CD1c-positive myeloid dendritic cell (primary cell): ENCODE measurements around the gene RABIF.
"Not testable (repeated sequence)": the region's sequence is repeated elsewhere in the genome, so short reads cannot be mapped to it uniquely, and the experiment has no call there.

ENCODE experiments used
- DNase-seq: peaks from one replicate; pipeline ENCODE4 v3.0.0-alpha.2; 2016; ENCODE audit errors: extremely low spot score

The RABIF gene

DNA sequence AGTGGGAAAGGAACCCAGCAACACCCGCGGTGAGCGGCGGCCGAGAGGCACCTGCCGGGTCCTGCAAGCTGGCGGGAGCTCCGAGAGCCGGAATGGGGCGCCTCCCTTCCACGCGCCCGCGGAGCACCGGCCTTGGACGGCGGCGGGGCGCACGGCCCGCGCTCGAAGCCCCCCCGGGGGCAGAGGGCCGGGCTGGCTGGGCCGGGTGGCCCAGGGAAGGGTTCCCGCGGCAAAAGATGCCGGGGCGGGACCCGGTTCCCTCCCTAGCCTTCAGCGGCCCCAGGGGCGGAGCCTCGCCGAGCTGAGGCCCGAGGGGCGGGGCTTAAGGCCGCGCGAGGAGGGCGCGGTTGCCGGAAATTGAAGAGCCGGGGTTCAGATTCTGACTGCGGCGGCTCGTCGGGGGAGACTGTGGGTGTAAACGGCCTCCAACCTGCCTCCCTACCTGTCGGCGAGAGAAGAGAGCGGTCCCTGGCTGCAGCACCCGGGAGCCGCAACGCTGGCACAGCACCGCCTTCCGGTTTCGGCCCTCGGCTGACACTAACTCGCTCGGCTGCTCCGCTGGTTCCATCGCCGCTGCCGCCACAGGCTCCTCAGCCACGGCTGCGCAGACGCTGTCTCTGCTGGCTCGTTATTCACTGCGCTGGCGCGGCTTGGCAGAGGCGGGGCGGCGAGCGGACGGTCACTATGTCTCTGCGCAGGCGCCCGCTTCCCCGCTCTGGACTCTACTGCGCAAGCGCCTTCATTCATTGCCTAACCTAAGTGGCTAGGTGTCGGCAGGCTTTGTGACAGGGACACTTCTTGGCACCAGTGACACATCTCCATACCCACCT is at the start of gene RABIF:
Gene RABIF (minus strand): TSS at position 619 of the 830 bp plus-strand sequence. CDS start 51 bp downstream, at position 568.
- DNase-seq: peak; percentile 99

DNA sequence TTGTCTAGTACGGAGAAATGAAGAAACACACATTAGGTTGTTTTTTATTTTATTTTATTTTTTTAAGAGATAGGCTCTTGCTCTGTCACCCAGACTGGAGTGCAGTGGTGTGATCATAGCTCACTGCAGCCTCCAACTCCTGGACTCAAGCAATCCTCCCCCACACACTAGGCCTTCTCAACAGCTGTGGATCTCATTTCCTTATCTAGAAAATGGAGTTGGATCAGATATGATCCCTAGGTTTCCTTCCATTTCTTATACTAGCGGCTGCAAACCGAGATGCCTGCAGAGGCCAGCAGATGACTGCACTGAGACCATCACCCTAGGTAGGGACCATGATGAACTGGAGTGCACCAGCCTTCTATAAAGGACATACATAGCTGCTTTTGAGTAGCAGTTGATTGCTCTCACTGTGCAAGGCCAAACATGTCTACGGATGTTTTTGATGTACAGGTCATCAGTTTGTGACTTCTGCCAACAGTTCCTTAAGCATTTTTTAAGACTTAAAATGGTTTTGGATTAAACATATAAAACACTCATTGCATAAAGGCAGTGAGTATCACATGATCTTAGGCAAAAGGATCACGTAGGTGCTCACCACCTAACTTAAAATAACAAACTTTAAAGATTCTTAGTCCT is 49.5 kb upstream of the RABIF start:
- no peak for DNase-seq

DNA sequence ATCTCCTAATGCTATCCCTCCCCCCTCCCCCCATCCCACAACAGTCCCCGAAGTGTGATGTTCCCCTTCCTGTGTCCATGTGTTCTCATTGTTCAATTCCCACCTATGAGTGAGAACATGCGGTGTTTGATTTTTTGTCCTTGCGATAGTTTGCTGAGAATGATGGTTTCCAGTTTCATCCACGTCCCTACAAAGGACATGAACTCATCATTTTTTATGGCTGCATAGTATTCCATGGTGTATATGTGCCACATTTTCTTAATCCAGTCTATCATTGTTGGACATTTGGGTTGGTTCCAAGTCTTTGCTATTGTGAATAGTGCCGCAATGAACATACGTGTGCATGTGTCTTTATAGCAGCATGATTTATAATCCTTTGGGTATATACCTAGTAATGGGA is 47.5 kb upstream of the RABIF start:
- not testable (repeated sequence) for DNase-seq

DNA sequence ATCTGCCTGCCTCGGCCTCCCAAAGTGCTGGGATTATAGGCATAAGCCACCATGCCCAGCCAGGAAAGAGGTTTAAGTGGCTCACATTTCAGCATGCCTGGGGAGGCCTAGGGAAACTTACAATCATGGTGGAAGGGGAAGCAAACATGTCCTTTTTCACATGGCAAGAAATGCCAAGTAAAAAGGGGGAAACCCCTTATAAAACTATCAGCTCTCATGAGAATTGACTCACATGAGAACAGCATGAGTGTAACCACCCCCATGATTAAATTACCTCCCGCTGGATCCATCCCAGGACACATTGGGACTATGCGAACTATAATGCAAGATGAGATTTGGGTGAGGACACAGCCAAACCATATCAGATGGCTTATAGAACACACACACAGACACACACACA is 46.9 kb upstream of the RABIF start:
- DNase-seq: no peak

DNA sequence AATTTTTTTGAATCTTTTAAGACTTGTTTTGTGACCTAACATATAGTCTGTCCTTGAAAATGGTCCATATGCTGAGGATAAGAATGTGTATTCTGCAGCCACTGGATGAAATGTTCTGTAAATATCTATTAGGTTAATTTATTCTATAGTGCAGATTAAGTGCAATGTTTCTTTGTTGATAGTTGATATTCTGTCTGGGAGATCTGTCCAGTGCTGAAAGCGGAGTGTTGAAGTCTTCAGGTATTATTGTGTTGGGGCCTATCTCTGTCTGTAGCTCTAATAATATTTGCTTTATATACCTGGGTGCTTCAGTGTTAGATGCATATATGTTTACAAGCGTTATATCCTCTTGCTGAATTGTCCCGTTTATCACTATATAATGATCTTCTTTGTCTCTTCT is 45.8 kb upstream of the RABIF start:
- DNase-seq: no peak

DNA sequence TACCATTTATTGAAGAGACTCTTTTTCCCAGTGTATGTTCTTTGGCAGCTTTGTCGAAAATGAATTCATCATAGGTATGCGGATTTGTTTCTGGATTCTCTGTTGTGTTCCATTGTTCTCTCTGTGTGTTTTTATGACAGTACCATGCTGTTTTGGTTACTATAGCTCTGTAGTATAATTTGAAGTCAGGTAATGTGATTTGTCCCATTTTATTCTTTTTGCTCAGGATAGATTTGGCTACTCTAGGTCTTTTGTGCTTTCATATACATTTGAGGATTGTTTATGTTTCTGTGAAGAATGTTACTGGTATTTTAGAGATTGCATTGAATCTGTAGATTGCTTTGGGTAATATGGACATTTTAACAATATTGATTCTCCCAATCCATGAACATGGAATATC is 43.5 kb upstream of the RABIF start:
- no peak for DNase-seq

DNA sequence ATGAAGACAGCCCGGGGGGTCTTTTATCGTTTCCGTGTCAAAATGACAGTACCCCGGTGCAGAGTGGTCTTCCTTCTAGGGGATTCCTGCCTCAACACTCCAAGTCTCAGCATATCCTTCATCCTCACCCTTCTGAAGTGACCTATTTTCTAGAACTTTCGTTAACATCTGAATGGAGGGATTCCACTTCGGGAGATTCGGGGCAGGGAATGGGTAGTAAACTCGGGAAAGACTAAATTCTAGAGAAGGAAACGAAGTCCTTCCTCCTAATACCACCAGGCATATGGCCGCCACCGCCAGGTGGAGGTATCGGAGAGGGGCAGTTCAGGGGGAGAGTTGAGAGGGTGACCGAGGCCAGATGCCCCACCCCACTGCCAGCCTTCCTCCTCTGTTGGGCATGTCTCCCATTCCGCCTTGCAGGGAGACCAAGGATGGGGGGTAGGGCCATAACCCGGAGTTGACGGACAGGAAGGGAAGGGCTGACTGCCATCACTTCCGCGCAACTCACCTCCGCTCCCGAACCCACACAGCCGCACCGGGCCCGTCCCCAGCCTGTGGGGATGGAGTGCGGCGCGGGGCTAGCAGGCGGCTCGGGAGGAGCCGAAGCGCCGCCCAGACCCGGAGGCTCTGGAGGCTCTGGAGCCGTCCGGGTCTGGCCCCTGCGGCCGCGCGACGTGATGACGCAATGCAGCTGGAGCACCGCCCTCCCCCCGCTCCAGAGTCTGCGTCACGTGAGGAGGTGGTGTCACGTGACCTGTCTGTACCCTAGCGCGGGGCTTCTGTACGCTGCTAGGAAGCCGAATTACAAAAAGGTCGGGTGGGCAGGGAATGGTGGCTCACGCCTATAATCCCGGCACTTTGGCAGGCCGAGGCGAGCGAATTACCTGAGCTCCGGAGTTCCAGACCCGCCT is 37.9 kb upstream of the RABIF start, which contains the start of gene KLHL12:
Gene KLHL12 (minus strand): TSS at position 654 of the 911 bp plus-strand sequence. CDS start 2,072 bp downstream, outside the sequence.
- peak; percentile 98 for DNase-seq

DNA sequence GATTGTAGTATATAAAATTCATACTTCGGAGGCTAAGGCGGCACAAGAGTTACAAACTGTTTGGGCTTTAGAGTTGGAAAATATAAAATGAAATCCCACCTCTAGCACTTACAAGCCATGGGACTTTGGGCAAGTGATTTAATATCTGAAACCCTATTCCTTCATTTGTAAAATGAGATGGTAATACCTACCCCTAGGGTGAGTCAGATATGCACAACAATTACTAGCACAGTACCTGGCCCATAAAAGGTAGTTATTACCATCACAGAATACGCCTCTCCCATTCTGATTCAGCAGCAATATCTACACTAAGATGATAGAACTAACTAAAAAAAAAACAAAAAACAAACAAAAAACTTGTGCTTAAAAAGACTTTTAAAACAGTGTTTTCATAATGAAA is 34.6 kb upstream of the RABIF start:
- no peak for DNase-seq

DNA sequence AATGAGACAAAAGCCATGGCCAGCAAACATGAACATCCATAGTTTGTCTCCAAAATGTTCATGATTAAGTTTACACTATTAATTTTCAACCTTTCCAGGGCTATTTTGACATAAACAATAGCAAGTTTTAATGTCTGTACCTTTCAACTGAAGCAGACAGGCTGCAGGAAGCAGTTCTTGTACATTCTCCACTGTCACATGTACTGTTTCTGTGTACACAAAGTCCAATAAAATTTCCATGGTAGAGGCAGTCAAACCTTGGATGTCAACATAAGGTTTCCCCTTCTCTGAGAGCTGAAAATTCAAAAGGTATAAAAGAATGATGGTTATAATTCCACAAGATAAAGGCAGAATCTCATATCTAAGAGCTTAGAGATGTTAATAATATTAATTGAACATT is 30.7 kb upstream of the RABIF start:
- no peak for DNase-seq

DNA sequence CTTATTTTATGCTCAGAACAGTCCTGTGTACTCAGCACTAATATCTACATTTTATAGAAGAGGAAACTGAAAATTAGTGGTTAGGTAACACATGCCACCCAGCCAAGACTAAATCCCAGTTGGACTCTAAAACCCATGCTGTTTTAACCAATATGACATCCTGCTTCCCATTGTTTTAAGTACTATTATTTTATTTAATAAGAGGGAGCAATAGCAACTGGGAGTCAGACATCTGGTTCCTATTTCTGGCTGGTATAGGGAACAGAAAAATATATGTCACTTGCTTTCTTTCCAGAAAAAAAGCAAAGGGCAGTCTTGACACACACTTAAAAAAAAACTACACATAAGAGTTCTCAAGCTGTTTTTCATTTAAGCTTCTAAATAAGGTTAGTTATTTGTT is 26.2 kb upstream of the RABIF start:
- no peak for DNase-seq

DNA sequence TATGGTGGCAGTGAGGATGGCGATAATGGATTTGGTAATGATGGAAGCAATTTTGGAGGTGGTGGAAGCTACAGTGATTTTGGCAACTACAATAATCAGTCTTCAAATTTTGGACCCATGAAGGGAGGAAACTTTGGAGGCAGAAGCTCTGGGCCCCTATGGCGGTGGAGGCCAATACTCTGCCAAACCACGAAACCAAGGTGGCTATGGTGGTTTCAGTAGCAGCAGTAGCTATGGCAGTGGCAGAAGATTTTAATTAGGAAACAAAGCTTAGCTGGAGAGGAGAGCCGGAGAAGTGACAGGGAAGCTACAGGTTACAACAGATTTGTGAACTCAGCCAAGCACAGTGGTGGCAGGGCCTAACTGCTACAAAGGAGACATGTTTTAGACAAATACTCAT is 23.5 kb upstream of the RABIF start:
- not testable (repeated sequence) for DNase-seq

DNA sequence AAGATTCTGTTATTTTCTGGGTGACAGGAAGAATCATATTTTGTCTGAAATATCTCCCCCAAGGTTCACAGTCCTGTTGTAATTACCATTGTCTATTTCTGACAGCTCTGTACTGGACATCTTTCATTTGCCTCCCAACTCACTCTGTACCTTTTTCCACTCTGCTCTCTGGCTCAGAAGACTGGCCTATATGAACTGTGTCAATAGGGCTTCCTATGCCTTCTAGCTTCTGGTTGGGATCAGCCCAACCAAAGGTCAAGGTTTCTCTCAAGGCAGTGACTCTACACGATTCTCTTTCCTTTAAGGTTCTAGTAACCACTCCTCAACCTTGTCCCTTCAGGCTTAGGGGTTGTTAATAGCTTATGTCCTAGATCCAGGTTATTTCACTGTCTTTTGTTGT is 20.5 kb upstream of the RABIF start:
- DNase-seq: no peak

DNA sequence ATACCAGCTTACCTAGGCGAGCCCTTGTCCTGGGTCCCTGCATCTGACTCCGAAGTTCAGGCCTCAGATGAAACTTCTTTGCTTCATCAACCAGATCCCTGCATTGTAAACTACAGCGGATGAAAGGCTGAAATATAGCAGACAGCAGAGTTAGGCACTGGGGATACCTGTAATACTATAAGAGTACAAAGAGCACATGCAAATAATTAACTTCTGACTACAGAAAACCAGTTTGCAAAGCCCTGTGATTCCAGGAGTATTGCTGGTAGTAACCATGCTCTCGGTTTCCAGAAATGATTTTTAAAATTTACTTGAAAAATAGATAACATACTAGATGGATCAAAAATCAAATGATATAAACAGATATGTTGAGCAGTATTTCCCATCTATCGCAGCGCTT is 20.0 kb upstream of the RABIF start:
- DNase-seq: no peak

DNA sequence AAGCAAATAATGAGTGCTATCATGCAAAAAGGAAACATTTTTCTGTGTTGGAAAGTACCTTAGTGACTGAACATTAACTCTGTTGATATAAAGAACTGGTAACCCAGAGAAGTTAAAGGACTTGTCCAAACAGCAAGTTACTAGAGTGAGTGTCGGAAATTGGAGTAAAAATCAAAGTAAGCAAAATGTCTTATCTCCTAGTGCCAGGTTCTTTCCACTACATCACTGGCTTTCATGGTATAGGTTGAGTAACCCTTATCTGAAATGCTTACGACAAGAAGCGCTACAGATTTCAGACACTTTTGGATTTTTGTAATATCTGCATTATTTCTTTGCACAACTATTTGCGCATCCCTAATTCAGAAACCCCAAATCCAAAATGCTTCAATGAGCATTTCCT is 16.4 kb upstream of the RABIF start:
- DNase-seq: no peak

DNA sequence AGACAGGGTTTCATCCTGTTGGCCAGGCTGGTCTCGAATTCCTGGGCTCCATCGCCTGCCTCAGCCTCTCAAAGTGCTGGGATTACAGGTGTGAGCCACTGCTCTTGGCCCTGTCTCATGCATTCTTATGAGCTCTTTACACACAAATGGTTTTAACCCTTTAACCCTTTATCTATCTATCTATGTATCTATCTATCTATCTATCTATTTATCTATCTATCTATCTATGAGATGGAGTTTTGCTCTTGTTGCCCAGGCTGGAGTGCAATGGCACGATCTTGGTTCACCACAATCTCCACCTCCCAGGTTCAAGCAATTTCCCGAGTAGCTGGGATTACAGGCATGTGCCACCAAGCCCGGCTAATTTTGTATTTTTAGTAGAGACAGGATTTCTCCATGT is 14.9 kb upstream of the RABIF start:
- not testable (repeated sequence) for DNase-seq

DNA sequence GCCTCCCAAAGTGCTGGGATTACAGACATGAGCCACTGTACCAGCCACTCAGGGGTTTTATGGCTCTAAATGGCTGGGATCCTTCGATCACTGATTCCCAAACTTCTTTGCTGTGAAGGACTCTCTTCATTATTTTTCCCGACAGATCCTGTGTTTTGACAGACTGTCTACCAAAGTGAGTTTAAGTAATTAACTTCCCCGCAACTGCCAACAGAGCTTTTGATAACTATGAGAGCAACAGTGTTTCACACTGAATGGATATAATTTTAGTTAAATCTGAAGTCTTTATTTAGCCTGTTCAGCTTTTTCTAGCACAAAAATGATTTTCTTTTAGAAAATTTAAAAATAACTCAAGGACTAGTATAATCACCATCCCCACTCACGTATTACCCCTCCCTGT is 12.6 kb upstream of the RABIF start:
- DNase-seq: no peak

DNA sequence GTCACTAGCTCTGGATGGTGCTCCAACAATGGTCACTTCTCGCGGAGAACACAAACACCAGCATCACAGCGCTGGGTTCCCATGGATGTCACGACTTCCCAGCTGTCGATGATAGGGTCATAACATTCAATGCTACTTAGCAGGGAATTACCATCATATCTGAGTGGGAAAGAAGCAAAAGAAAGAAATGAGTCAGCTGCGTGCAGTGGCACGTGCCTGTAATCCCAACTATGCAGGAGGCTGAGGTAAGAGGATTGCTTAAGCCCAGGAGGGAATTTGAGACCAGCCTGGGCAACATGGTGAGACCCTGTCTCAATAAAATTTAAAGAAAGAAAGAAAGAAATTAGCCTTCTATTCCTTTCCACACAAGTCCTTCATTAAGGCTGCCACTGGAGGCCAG is 3.6 kb upstream of the RABIF start:
- DNase-seq: no peak

DNA sequence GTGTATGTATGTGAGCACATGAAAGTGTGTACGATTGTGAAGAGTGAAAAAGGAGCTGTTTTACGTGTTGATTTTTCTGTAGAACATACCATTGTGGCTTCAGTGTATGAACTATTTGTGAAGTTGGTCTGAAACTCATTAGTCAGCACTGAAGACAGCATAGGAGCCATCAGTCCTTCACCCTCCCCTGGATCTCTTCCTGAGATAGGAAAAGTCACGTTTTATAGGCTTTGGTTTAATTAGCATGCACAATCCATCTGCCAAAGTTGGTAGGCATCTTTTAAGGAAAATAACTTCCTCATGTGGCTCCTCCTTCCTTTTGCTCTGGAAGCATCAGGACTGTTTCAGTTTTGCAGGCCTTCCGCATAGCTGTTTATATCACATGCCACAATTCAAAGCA is 1.4 kb upstream of the RABIF start:
- no peak for DNase-seq

DNA sequence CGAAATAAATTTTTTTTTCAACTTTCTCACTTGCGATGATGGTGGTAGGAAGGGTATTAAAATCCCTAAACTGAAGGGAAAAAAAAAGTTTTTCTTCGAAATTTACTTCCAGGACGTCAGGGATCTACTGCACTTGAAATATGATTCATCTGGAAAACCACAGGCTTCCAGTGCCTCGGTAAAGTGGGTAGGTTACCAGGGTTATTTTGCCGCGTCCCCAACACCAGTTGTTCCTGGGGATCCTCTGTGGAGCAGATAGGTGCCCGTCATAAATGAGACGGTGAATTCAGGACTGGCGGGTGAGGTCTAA is 773 bp downstream of the RABIF start:
- peak; percentile 35 for DNase-seq

DNA sequence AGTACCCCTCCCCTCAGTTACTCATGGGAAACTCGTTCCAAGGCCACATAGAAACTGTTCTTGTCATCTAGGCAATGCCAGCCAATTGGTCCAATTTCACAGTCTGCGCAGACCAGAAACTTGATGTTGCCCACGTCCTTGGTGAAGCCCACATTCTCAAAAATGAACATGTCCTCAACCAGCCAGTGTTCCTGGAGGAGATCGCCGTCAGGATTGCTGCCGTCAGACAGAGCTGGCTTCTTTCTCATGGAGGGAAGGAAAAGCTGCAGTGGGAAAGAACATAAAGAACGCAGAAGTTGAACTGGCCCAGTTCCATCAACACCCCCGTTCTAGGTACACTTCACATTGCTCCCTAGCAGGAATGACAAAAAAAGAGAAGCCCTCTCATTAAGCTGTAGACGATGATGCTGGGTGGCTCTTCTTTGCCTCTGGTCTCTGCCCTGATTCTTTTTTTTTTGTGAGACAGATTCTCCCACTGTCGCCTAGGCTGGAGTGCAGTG is 7.9 kb downstream of the RABIF start:
- no peak for DNase-seq

DNA sequence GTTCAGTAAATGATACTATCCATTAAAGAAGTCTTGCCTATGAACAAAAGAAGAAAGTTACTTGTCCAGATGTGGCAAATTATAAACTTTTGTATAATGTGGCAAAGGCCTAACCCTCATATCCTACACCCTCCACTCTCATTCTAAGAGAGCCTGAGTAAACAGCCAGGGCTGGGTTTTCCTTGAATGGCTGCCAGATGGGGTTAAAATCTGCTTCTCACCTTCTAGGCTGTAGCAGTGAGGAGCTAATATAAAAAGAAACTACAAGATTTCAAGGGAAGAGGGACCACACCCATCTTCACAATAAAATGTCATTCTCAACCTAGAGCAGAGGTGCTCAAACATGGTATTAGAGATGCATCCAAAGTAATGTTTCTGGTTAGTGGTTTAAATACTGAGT is 8.9 kb downstream of the RABIF start:
- no peak for DNase-seq

DNA sequence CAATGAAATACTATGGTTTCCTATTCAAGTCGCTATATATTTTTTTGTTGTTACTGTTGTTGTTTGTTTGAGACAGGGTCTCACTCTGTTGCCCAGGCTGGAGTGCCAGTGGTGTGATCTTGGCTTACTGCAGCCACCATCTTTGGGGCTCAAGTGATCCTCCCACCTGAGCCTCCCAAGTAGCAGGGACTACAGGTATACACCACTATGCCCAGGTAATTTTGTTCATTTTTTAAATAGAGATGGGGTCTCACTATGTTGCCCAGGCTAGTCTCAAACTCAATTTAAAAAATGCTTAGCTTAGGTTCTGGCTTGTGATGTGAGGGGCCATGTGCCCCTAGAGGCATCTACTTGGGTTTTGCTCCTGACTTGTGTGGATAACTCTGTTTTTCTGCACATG is 9.8 kb downstream of the RABIF start:
- DNase-seq: no peak
